Measurements from ENCODE around the gene ANK3. TPM values are rescaled to one million over a fixed set of nuclear protein-coding genes. Genes with fewer than 3 reads are reported as not detected.

The ANK3 gene
- total RNA-seq, 1 experiment from 2014 or later, result 69.6 TPM

DNA sequence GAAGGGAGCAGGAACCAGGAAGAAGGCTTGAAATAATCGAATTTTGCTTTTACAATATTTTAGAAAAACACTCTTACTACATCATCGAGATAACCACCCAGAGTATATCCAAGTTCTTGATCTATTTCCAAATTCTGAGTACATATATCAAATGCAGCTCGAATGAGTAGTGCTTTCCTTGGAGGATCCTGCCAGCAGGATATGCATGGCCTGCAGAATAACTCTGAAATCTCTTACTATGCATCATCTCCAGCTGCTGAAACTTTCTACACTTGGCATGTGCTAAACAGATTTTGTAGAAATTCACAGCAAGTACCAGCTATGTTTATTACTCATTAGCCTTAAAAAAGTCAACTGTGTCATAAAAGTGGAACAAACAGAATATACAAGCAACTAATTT is 44.0 kb upstream of the ANK3 start (continued):
- TF ChIP-seq AFF4 (CRISPR knock-in tag; IDR thresholded peaks at IDR 0.05; ENCODE audit: borderline replicate concordance) (no peak), ZNF671 (CRISPR knock-in tag; IDR thresholded peaks at IDR 0.05) (no peak), ZNF317 (CRISPR knock-in tag; IDR thresholded peaks at IDR 0.05; ENCODE audit: borderline replicate concordance, low read depth) (no peak), JAZF1 (CRISPR knock-in tag; IDR thresholded peaks at IDR 0.05) (no peak), NFE2L1 (CRISPR knock-in tag; IDR thresholded peaks at IDR 0.05) (no peak), FOXK1 (CRISPR knock-in tag; IDR thresholded peaks at IDR 0.05) (no peak), FOXP1 (CRISPR knock-in tag; IDR thresholded peaks at IDR 0.05; ENCODE audit: borderline replicate concordance) (no peak)
- TF ChIP-seq, protein P1, sequence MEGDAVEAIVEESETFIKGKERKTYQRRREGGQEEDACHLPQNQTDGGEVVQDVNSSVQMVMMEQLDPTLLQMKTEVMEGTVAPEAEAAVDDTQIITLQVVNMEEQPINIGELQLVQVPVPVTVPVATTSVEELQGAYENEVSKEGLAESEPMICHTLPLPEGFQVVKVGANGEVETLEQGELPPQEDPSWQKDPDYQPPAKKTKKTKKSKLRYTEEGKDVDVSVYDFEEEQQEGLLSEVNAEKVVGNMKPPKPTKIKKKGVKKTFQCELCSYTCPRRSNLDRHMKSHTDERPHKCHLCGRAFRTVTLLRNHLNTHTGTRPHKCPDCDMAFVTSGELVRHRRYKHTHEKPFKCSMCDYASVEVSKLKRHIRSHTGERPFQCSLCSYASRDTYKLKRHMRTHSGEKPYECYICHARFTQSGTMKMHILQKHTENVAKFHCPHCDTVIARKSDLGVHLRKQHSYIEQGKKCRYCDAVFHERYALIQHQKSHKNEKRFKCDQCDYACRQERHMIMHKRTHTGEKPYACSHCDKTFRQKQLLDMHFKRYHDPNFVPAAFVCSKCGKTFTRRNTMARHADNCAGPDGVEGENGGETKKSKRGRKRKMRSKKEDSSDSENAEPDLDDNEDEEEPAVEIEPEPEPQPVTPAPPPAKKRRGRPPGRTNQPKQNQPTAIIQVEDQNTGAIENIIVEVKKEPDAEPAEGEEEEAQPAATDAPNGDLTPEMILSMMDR (IDR thresholded peaks at IDR 0.05), result no peak
- TF ChIP-seq, protein P2, sequence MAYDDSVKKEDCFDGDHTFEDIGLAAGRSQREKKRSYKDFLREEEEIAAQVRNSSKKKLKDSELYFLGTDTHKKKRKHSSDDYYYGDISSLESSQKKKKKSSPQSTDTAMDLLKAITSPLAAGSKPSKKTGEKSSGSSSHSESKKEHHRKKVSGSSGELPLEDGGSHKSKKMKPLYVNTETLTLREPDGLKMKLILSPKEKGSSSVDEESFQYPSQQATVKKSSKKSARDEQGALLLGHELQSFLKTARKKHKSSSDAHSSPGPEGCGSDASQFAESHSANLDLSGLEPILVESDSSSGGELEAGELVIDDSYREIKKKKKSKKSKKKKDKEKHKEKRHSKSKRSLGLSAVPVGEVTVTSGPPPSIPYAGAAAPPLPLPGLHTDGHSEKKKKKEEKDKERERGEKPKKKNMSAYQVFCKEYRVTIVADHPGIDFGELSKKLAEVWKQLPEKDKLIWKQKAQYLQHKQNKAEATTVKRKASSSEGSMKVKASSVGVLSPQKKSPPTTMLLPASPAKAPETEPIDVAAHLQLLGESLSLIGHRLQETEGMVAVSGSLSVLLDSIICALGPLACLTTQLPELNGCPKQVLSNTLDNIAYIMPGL (CRISPR knock-in tag; IDR thresholded peaks at IDR 0.05), result no peak

- DNase-seq (ENCODE audit: low spot score) (no peak), ATAC-seq (no peak)
- no peak overlapping the region for H3K27ac Mint-ChIP-seq
- TF ChIP-seq FOXP1 (CRISPR knock-in tag; IDR thresholded peaks at IDR 0.05; ENCODE audit: borderline replicate concordance) (no peak), ZNF423 (CRISPR knock-in tag; IDR thresholded peaks at IDR 0.05) (no peak), ATF3 (CRISPR knock-in tag; conservative IDR thresholded peaks at IDR 0.05) (no peak), NFE2L1 (CRISPR knock-in tag; IDR thresholded peaks at IDR 0.05) (no peak)
- TF ChIP-seq, protein P3, sequence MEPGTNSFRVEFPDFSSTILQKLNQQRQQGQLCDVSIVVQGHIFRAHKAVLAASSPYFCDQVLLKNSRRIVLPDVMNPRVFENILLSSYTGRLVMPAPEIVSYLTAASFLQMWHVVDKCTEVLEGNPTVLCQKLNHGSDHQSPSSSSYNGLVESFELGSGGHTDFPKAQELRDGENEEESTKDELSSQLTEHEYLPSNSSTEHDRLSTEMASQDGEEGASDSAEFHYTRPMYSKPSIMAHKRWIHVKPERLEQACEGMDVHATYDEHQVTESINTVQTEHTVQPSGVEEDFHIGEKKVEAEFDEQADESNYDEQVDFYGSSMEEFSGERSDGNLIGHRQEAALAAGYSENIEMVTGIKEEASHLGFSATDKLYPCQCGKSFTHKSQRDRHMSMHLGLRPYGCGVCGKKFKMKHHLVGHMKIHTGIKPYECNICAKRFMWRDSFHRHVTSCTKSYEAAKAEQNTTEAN (CRISPR knock-in tag; IDR thresholded peaks at IDR 0.05), result no peak
- ChIA-PET CTCF (interaction anchor here (0.6 to 0.8 kb wide), 2 partner anchors 290 to 316 kb away, joined by 3 to 4 read pairs; no protein-coding TSS in a partner anchor), POLR2A (no interaction called here)
- no peak overlapping the region for H3K4me3 Mint-ChIP-seq
- H3K4me1 Mint-ChIP-seq, result peaks cover 10% of the 10 kb centered on the region
- H3K27me3 Mint-ChIP-seq (ENCODE audit: low read depth), result no peaks in the 10 kb centered on the region; the same call in 1 of the 2 replicates
- no peaks in the 10 kb centered on the region for H3K9me3 Mint-ChIP-seq
- H3K36me3 Mint-ChIP-seq, result no peaks in the 10 kb centered on the region
Observed at GRCh38 chr10:60430836-60431597, 41.3 kb upstream of the ANK3 start.

DNA sequence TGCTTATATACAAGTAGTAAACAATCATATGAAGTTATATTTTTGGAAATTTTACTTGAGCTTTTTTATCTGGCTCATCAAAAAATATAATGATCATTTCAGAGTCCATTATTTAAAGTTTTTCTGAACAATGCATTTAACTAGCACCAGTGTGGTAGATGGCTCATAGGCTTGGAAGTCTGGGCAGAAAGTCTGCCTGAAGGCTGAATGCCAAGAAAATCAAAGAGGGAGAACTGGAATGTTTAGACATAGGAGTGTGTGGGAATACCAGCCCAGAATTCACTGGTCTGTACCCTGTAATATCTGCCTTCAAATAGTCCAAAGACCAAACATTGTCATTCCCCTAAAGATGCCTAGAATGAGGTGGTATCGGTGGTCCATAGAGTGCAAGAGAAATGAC is 40.3 kb upstream of the ANK3 start:
- Mint-ChIP-seq H3K9me3 (no peaks in the 10 kb centered on the region), H3K27me3 (ENCODE audit: low read depth) (no peaks in the 10 kb centered on the region; the same call in 1 of the 2 replicates), H3K4me1 (peaks cover 12% of the 10 kb centered on the region), H3K4me3 (no peak overlapping the region), H3K36me3 (no peaks in the 10 kb centered on the region), H3K27ac (no peak overlapping the region)
- ATAC-seq, result no peak
- DNase-seq (ENCODE audit: low spot score), result no peak
- POLR2A ChIA-PET, result no interaction called here
- CTCF ChIA-PET, result interaction anchor here (1.0 kb wide), 1 partner anchor 191 kb away, joined by 4 read pairs; no protein-coding TSS in a partner anchor
- TF ChIP-seq NFE2L1 (CRISPR knock-in tag; IDR thresholded peaks at IDR 0.05) (no peak), TEAD4 (CRISPR knock-in tag; IDR thresholded peaks at IDR 0.05) (no peak), ZNF263 (CRISPR knock-in tag; IDR thresholded peaks at IDR 0.05; ENCODE audit: low read depth) (no peak), FOXJ3 (CRISPR knock-in tag; IDR thresholded peaks at IDR 0.05; ENCODE audit: borderline replicate concordance) (no peak), ZNF219 (CRISPR knock-in tag; IDR thresholded peaks at IDR 0.05; ENCODE audit: borderline replicate concordance) (no peak), ATF3 (CRISPR knock-in tag; conservative IDR thresholded peaks at IDR 0.05) (no peak)
- TF ChIP-seq, protein P4, sequence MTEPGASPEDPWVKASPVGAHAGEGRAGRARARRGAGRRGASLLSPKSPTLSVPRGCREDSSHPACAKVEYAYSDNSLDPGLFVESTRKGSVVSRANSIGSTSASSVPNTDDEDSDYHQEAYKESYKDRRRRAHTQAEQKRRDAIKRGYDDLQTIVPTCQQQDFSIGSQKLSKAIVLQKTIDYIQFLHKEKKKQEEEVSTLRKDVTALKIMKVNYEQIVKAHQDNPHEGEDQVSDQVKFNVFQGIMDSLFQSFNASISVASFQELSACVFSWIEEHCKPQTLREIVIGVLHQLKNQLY (CRISPR knock-in tag; IDR thresholded peaks at IDR 0.05), result no peak
- TF ChIP-seq, protein P5, sequence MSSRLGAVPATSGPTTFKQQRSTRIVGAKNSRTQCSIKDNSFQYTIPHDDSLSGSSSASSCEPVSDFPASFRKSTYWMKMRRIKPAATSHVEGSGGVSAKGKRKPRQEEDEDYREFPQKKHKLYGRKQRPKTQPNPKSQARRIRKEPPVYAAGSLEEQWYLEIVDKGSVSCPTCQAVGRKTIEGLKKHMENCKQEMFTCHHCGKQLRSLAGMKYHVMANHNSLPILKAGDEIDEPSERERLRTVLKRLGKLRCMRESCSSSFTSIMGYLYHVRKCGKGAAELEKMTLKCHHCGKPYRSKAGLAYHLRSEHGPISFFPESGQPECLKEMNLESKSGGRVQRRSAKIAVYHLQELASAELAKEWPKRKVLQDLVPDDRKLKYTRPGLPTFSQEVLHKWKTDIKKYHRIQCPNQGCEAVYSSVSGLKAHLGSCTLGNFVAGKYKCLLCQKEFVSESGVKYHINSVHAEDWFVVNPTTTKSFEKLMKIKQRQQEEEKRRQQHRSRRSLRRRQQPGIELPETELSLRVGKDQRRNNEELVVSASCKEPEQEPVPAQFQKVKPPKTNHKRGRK (CRISPR knock-in tag; IDR thresholded peaks at IDR 0.05; ENCODE audit: borderline replicate concordance), result no peak

All from WTC11 (cell line).